Measurements from ENCODE around the gene PEX16. TPM values are rescaled to one million over a fixed set of nuclear protein-coding genes. Genes with fewer than 3 reads are reported as not detected.

PEX16 gene
- total RNA-seq, 1 experiment from 2014 or later, result 35.8 TPM

- Histone ChIP-seq H3K27ac (no peak overlapping the region), H3K4me2 (no peak overlapping the region), H3F3A (ENCODE audit: insufficient read depth, low read depth) (0 out of 2 replicates have a peak, but pooled peaks cover 3% of the 10 kb centered on the region), H3K36me3 (ENCODE audit: low read depth) (no peaks in the 10 kb centered on the region; the same call in 1 of the 2 replicates), H3K4me3 (no peak overlapping the region), H3K27me3 (ENCODE audit: insufficient read depth, low read depth) (no peaks in the 10 kb centered on the region), H3K4me1 (replicated peaks; ENCODE audit: insufficient read depth) (no peaks in the 10 kb centered on the region), H3K9me2 (ENCODE audit: insufficient read depth) (no peaks in the 10 kb centered on the region), H3K79me2 (ENCODE audit: low read depth) (no peaks in the 10 kb centered on the region), H4K20me1 (ENCODE audit: insufficient read depth) (no peaks in the 10 kb centered on the region; the same call in 1 of the 2 replicates), H3K9me3 (ENCODE audit: insufficient read depth, low read depth) (no peaks in the 10 kb centered on the region), H2AFZ (no peak overlapping the region)
- no peak for DNase-seq
- intact Hi-C loops (cut with micrococcal nuclease; ENCODE audit: unreplicated experiment), result no loop called here
- BruUV-seq (replicated peaks), result no TSS peak
- TF ChIP-seq EZH2 (IDR thresholded peaks at IDR 0.05; ENCODE audit: low read depth), result no peak
- TF ChIP-seq, protein P1, sequence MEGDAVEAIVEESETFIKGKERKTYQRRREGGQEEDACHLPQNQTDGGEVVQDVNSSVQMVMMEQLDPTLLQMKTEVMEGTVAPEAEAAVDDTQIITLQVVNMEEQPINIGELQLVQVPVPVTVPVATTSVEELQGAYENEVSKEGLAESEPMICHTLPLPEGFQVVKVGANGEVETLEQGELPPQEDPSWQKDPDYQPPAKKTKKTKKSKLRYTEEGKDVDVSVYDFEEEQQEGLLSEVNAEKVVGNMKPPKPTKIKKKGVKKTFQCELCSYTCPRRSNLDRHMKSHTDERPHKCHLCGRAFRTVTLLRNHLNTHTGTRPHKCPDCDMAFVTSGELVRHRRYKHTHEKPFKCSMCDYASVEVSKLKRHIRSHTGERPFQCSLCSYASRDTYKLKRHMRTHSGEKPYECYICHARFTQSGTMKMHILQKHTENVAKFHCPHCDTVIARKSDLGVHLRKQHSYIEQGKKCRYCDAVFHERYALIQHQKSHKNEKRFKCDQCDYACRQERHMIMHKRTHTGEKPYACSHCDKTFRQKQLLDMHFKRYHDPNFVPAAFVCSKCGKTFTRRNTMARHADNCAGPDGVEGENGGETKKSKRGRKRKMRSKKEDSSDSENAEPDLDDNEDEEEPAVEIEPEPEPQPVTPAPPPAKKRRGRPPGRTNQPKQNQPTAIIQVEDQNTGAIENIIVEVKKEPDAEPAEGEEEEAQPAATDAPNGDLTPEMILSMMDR (conservative IDR thresholded peaks at IDR 0.05), result no peak
- CTCF ChIA-PET, result no interaction called here
- POLR2A ChIA-PET (ENCODE audit: unreplicated experiment), result no interaction called here
Measured at GRCh38 chr11:45948356-45948755, 30.7 kb upstream of the PEX16 start.

GRCh38 chr11:45947885-45948284 is 30.2 kb upstream of the PEX16 start:
- BruUV-seq (replicated peaks), result no TSS peak

DNA sequence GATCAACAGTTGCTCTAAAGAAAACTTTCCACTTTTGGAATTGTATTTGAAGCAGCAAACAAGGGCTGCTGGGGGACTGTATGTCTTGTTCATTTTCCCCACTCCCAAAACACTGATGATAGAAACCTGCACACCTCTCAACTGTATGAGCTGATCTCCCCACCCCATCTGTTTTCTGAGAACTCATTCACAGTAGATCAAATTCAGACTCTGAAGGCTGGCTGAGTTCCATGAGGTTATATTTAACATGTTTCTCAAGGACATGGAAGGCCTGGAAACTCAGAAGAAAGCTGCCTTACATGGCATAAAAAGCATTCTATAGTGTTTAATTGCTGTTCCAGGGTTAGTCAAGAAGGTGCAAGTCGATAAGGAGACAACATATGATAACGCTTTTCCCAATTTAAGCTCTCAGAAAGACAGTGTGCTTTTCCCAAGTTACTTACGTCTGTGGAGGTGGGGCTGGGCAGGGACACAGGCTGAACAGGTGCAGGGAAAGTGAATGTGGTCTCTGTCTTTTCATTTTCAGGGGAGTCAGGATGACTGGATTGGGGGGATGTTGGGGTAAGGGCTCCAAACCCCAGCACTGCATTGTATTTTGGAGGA is 27.8 kb upstream of the PEX16 start:
- intact Hi-C loops (cut with micrococcal nuclease; ENCODE audit: unreplicated experiment), result no loop called here
- Histone ChIP-seq H3K27me3 (ENCODE audit: insufficient read depth, low read depth) (no peaks in the 10 kb centered on the region), H2AFZ (no peak overlapping the region), H3K4me2 (no peak overlapping the region), H3K9me2 (ENCODE audit: insufficient read depth) (no peaks in the 10 kb centered on the region), H3K4me3 (no peak overlapping the region), H3K4me1 (replicated peaks; ENCODE audit: insufficient read depth) (no peaks in the 10 kb centered on the region), H3K27ac (no peak overlapping the region), H3F3A (ENCODE audit: insufficient read depth, low read depth) (no peaks in the 10 kb centered on the region), H4K20me1 (ENCODE audit: insufficient read depth) (no peaks in the 10 kb centered on the region; the same call in 1 of the 2 replicates), H3K9me3 (ENCODE audit: insufficient read depth, low read depth) (no peaks in the 10 kb centered on the region), H3K36me3 (ENCODE audit: low read depth) (no peaks in the 10 kb centered on the region), H3K79me2 (ENCODE audit: low read depth) (no peaks in the 10 kb centered on the region)
- CTCF ChIA-PET, result no interaction called here
- no peak for DNase-seq
- TF ChIP-seq EZH2 (IDR thresholded peaks at IDR 0.05; ENCODE audit: low read depth), result no peak
- TF ChIP-seq, protein P1 (conservative IDR thresholded peaks at IDR 0.05), result no peak
- POLR2A ChIA-PET (ENCODE audit: unreplicated experiment), result no interaction called here
- no TSS peak for BruUV-seq (replicated peaks)

More at GRCh38 chr11:45947885-45948284, 30.2 kb upstream of the PEX16 start:
- CTCF ChIA-PET, result no interaction called here
- no peak overlapping the region for H3K27ac ChIP-seq
- no peak for DNase-seq
- H3K4me1 ChIP-seq (replicated peaks; ENCODE audit: insufficient read depth), result no peaks in the 10 kb centered on the region
- intact Hi-C loops (cut with micrococcal nuclease; ENCODE audit: unreplicated experiment), result no loop called here
- POLR2A ChIA-PET (ENCODE audit: unreplicated experiment), result no interaction called here
- H3K79me2 ChIP-seq (ENCODE audit: low read depth), result no peaks in the 10 kb centered on the region
- TF ChIP-seq, protein P1 (conservative IDR thresholded peaks at IDR 0.05), result no peak
- TF ChIP-seq EZH2 (IDR thresholded peaks at IDR 0.05; ENCODE audit: low read depth), result no peak
- H4K20me1 ChIP-seq (ENCODE audit: insufficient read depth), result no peaks in the 10 kb centered on the region; the same call in 1 of the 2 replicates
- no peak overlapping the region for H3K4me2 ChIP-seq
- H3K27me3 ChIP-seq (ENCODE audit: insufficient read depth, low read depth), result no peaks in the 10 kb centered on the region
- no peaks in the 10 kb centered on the region; the same call in 1 of the 2 replicates for H3K36me3 ChIP-seq (ENCODE audit: low read depth)
- 0 out of 2 replicates have a peak, but pooled peaks cover 3% of the 10 kb centered on the region for H3F3A ChIP-seq (ENCODE audit: insufficient read depth, low read depth)
- no peak overlapping the region for H2AFZ ChIP-seq
- no peaks in the 10 kb centered on the region for H3K9me3 ChIP-seq (ENCODE audit: insufficient read depth, low read depth)
- no peaks in the 10 kb centered on the region for H3K9me2 ChIP-seq (ENCODE audit: insufficient read depth)
- no peak overlapping the region for H3K4me3 ChIP-seq

All from PC-9 (cell line).